Activated CD8-positive, alpha-beta memory T cell treated with anti-CD3 and anti-CD28 coated beads, Interleukin-2, amount 50 U/mL, for 48 hours (primary cell): Measurements from ENCODE around the gene BRMS1.

Experiments used
- DNase-seq: peaks from one replicate; pipeline ENCODE4 v3.0.0-alpha.2; 2020

Gene BRMS1

GRCh38 chr11:66302656-66303055 lies 42.2 kb downstream of the BRMS1 start:
- no peak for DNase-seq

GRCh38 chr11:66299186-66299585 lies 45.7 kb downstream of the BRMS1 start:
- DNase-seq: no peak

- DNase-seq: no peak
These were observed 47.3 kb downstream of the BRMS1 start for GRCh38 chr11:66297610-66298009.

GRCh38 chr11:66294626-66295620 lies 50.0 kb downstream of the BRMS1 start:
- DNase-seq: no peak

GRCh38 chr11:66293777-66294625 lies 50.9 kb downstream of the BRMS1 start:
- DNase-seq: no peak

GRCh38 chr11:66293352-66293751 lies 51.6 kb downstream of the BRMS1 start:
- no peak for DNase-seq

- no peak for DNase-seq
These were observed 52.2 kb downstream of the BRMS1 start for GRCh38 chr11:66292543-66293332.

- DNase-seq: no peak
These were observed 53.0 kb downstream of the BRMS1 start, which contains the start of gene TMEM151A for GRCh38 chr11:66291706-66292542. TMEM151A (plus strand) TSS chr11:66291894; CDS start chr11:66292014, 120 bp downstream.

- no peak for DNase-seq
These were observed 53.6 kb downstream of the BRMS1 start for GRCh38 chr11:66291303-66291705.

- no peak for DNase-seq
These were observed 54.6 kb downstream of the BRMS1 start for GRCh38 chr11:66290330-66290621.

- peak; percentile 90 for DNase-seq
These were observed 55.2 kb downstream of the BRMS1 start for GRCh38 chr11:66289548-66290329.

- peak; percentile 97 for DNase-seq
These were observed 56.0 kb downstream of the BRMS1 start, which contains the start of gene YIF1A for GRCh38 chr11:66288671-66289547. YIF1A (minus strand) TSS chr11:66289143; CDS start chr11:66288985, 158 bp downstream.

- DNase-seq: no peak
These were observed 56.8 kb downstream of the BRMS1 start for GRCh38 chr11:66287889-66288670.
